H9 (cell line): Measurements from ENCODE around the gene SPECC1. TPM values are rescaled to one million over a fixed set of nuclear protein-coding genes. Genes with fewer than 3 reads are reported as not detected.

ENCODE experiments used
- DNase-seq: peaks from one replicate; pipeline ENCODE4 v3.0.0-alpha.2; 2017
- H2AFZ ChIP-seq: one replicate; pipeline ENCODE4 v1.6.1; 2013; ENCODE audit warnings: mild to moderate bottlenecking, low read length, control low read depth, moderate library complexity
- H2AK5ac ChIP-seq: 2 replicates; pipeline ENCODE4 v1.6.1; 2013; ENCODE audit warnings: low read length, control low read depth, mixed read lengths; ENCODE audit not compliant: insufficient read length
- H2BK120ac ChIP-seq: one replicate; pipeline ENCODE4 v1.6.1; 2013; ENCODE audit warnings: low read depth, mild to moderate bottlenecking, low read length, control low read depth, inconsistent platforms; ENCODE audit not compliant: poor library complexity, severe bottlenecking
- H2BK12ac ChIP-seq: 2 replicates; pipeline ENCODE4 v1.6.1; 2013; ENCODE audit warnings: low read length, control low read depth, mixed read lengths, low read depth; ENCODE audit not compliant: insufficient read length
- H2BK15ac ChIP-seq: 2 replicates; pipeline ENCODE4 v1.6.1; 2013; ENCODE audit warnings: low read depth, low read length, control low read depth
- H2BK20ac ChIP-seq: one replicate; pipeline ENCODE4 v1.6.1; 2013; ENCODE audit warnings: low read depth, mild to moderate bottlenecking, low read length, control low read depth, inconsistent platforms; ENCODE audit not compliant: poor library complexity, severe bottlenecking
- H2BK5ac ChIP-seq: 2 replicates; pipeline ENCODE4 v1.6.1; 2013; ENCODE audit warnings: low read length, control low read depth, mixed read lengths; ENCODE audit not compliant: insufficient read length
- H3K14ac ChIP-seq: 2 replicates; pipeline ENCODE4 v1.6.1; 2013; ENCODE audit warnings: low read length, control low read depth; ENCODE audit not compliant: insufficient read depth
- H3K18ac ChIP-seq: 2 replicates; pipeline ENCODE4 v1.6.1; 2013; ENCODE audit warnings: low read depth, mild to moderate bottlenecking, mixed read lengths, low read length, control low read depth; ENCODE audit not compliant: insufficient read length
- H3K23ac ChIP-seq: 2 replicates; pipeline ENCODE4 v1.6.1; 2013; ENCODE audit warnings: low read length, control low read depth, mixed read lengths, low read depth; ENCODE audit not compliant: insufficient read length
- H3K23me2 ChIP-seq: 2 replicates; pipeline ENCODE4 v1.6.1; 2013; ENCODE audit warnings: low read depth, mild to moderate bottlenecking, mixed read lengths, low read length, control low read depth; ENCODE audit not compliant: insufficient read length, poor library complexity, severe bottlenecking
- H3K27ac ChIP-seq: 2 replicates; pipeline ENCODE4 v1.5.1; 2013; ENCODE audit warnings: low read length, control low read depth, mixed read lengths, low read depth; ENCODE audit not compliant: insufficient read length
- H3K27me3 ChIP-seq: 2 replicates; pipeline ENCODE4 v1.6.1; 2013; ENCODE audit warnings: low read length, control low read depth, inconsistent platforms; ENCODE audit not compliant: insufficient read depth
- H3K4ac ChIP-seq: 2 replicates; pipeline ENCODE4 v1.6.1; 2013; ENCODE audit warnings: low read depth, mild to moderate bottlenecking, control low read depth, inconsistent platforms, low read length, moderate library complexity
- H3K4me1 ChIP-seq: 2 replicates; pipeline ENCODE4 v1.6.1; 2013; ENCODE audit warnings: low read length, control low read depth, inconsistent platforms; ENCODE audit not compliant: insufficient read depth
- H3K4me2 ChIP-seq: 2 replicates; pipeline ENCODE4 v1.6.1; 2013; ENCODE audit warnings: low read length, control low read depth, mixed read lengths; ENCODE audit not compliant: insufficient read length, insufficient read depth
- H3K56ac ChIP-seq: 2 replicates; pipeline ENCODE4 v1.6.1; 2013; ENCODE audit warnings: low read depth, mild to moderate bottlenecking, mixed read lengths, low read length, control low read depth; ENCODE audit not compliant: insufficient read length
- H3K79me1 ChIP-seq: 2 replicates; pipeline ENCODE4 v1.6.1; 2013; ENCODE audit warnings: low read depth, mild to moderate bottlenecking, moderate library complexity, low read length, control low read depth, inconsistent platforms; ENCODE audit not compliant: insufficient read depth, poor library complexity, severe bottlenecking
- H3K79me2 ChIP-seq: 2 replicates; pipeline ENCODE4 v1.6.1; 2013; ENCODE audit warnings: low read length, control low read depth, inconsistent platforms; ENCODE audit not compliant: insufficient read depth
- H3K9ac ChIP-seq: 2 replicates; pipeline ENCODE4 v1.6.1; 2013; ENCODE audit warnings: low read length, control low read depth, mixed read lengths; ENCODE audit not compliant: insufficient read length; ENCODE audit errors: extremely low read depth
- H3K9me3 ChIP-seq: one replicate; pipeline ENCODE4 v1.6.1; 2013; ENCODE audit warnings: low read depth, low read length, inconsistent platforms; ENCODE audit not compliant: control insufficient read depth
- H3T11ph ChIP-seq: one replicate; pipeline ENCODE4 v1.6.1; 2013; ENCODE audit warnings: mild to moderate bottlenecking, low read length, control low read depth, inconsistent platforms
- H4K20me1 ChIP-seq: one replicate; pipeline ENCODE4 v1.6.1; 2013; ENCODE audit not compliant: control insufficient read depth, insufficient read length, insufficient read depth
- H4K5ac ChIP-seq: 2 replicates; pipeline ENCODE4 v1.6.1; 2013; ENCODE audit warnings: low read depth, mild to moderate bottlenecking, mixed read lengths, low read length, control low read depth; ENCODE audit not compliant: insufficient read length
- H4K8ac ChIP-seq: replicated peaks from 2 replicates; pipeline ENCODE4 v1.6.1; 2013; ENCODE audit warnings: low read length, control low read depth, mixed read lengths, low read depth; ENCODE audit not compliant: insufficient read length
- H4K91ac ChIP-seq: 2 replicates; pipeline ENCODE4 v1.6.1; 2013; ENCODE audit warnings: low read depth, mild to moderate bottlenecking, moderate library complexity, mixed read lengths, low read length, control low read depth; ENCODE audit not compliant: insufficient read length
- H3K27ac Mint-ChIP-seq, 3 experiments: 2 replicates in 2 of 3; 3 replicates in 1 of 3; pipeline ENCODE4 v1.8.0; 2020 to 2021; ENCODE audit warnings: mixed read lengths in 3 of 3, mild to moderate bottlenecking in 1 of 3, moderate library complexity in 1 of 3
- H3K27me3 Mint-ChIP-seq: 2 replicates; pipeline ENCODE4 v1.8.0; 2021; ENCODE audit warnings: low read depth, mild to moderate bottlenecking, moderate library complexity, mixed read lengths
- H3K36me3 Mint-ChIP-seq, 3 experiments: 2 replicates in 2 of 3; 3 replicates in 1 of 3; pipeline ENCODE4 v1.8.0; 2020 to 2021; ENCODE audit warnings: low read depth in 3 of 3, mixed read lengths in 3 of 3; ENCODE audit not compliant: insufficient read depth in 1 of 3
- H3K4me1 Mint-ChIP-seq, 2 experiments: 2 replicates each; pipeline ENCODE4 v1.8.0; 2020; ENCODE audit warnings: mixed read lengths in 2 of 2
- H3K4me3 Mint-ChIP-seq, 2 experiments: 2 replicates in 1 of 2; 3 replicates in 1 of 2; pipeline ENCODE4 v1.8.0; 2020 to 2021; ENCODE audit warnings: mild to moderate bottlenecking in 2 of 2, mixed read lengths in 2 of 2, moderate library complexity in 1 of 2
- H3K9me3 Mint-ChIP-seq, 2 experiments: 2 replicates in 1 of 2; 3 replicates in 1 of 2; pipeline ENCODE4 v1.8.0; 2020; ENCODE audit warnings: mild to moderate bottlenecking in 2 of 2, mixed read lengths in 2 of 2, moderate library complexity in 1 of 2
- CTCF ChIP-seq: fragments of 200-600 bp; sonication (generic); conservative IDR thresholded peaks from 3 replicates; pipeline ENCODE4 v1.8.0; 2021; ENCODE audit warnings: antibody characterized with exemption, mild to moderate bottlenecking
- WGBS: extraction: QIAGEN DNeasy Blood & Tissue Kit; methylation state at CpG from one replicate; pipeline ENCODE4 v1.1.7; 2013; ENCODE audit warnings: missing lambda C conversion rate, low lambda C conversion rate, mixed read lengths; ENCODE audit not compliant: insufficient read length; ENCODE audit errors: extremely low coverage; 5-methylcytosine and 5-hydroxymethylcytosine counted together
- total RNA-seq: library from RNA; stranded (reverse); gene quantifications from 2 replicates; pipeline ENCODE4 v1.2.1, GENCODE V29; 2021

SPECC1 gene
- total RNA-seq, 1 experiment from 2014 or later, result 65.7 TPM

- no peak overlapping the region for H3K14ac ChIP-seq
- peak overlapping the region in 1 of 3 experiments; percentile 62; a peak in 2 of 7 replicates for H3K27ac Mint-ChIP-seq
- H3K27me3 Mint-ChIP-seq, result no peaks in the 10 kb centered on the region
These were observed 226.6 kb downstream of the SPECC1 start for GRCh38 chr17:20235747-20236146.

More at GRCh38 chr17:20235747-20236146, 226.6 kb downstream of the SPECC1 start:
- Histone ChIP-seq H3K9ac (no peak overlapping the region), H3K4me2 (no peak overlapping the region), H3K23ac (no peak overlapping the region), H3K23me2 (no peaks in the 10 kb centered on the region), H2BK15ac (no peak overlapping the region), H3K79me2 (no peaks in the 10 kb centered on the region; the same call in 1 of the 2 replicates), H3K18ac (no peak overlapping the region), H3K27me3 (no peaks in the 10 kb centered on the region), H3K56ac (no peak overlapping the region), H3K27ac (no peak overlapping the region), H4K8ac (no peak overlapping the region), H3T11ph (no peak overlapping the region), H2BK20ac (no peak overlapping the region), H2BK5ac (no peak overlapping the region), H3K9me3 (no peaks in the 10 kb centered on the region), H4K20me1 (no peaks in the 10 kb centered on the region), H2AFZ (no peak overlapping the region), H2BK120ac (no peak overlapping the region), H2AK5ac (no peak overlapping the region), H2BK12ac (no peak overlapping the region), H4K5ac (no peak overlapping the region), H3K79me1 (no peaks in the 10 kb centered on the region), H3K4me1 (no peaks in the 10 kb centered on the region; the same call in 1 of the 2 replicates), H3K4ac (no peak overlapping the region), H4K91ac (no peak overlapping the region)
- no peaks in the 10 kb centered on the region for H3K9me3 Mint-ChIP-seq
- peaks cover 21 to 46% (median 42%) of the 10 kb centered on the region in 3 experiments for H3K36me3 Mint-ChIP-seq
- DNase-seq, result no peak
- peaks cover 10 to 15% of the 10 kb centered on the region in 2 experiments for H3K4me1 Mint-ChIP-seq
- TF ChIP-seq CTCF, result no peak
- WGBS, result no CpG with 5 or more reads among the region's 6 CpGs
- H3K4me3 Mint-ChIP-seq, result no peak overlapping the region
